Prostate gland (tissue), 2 donors: Measurements from ENCODE around the gene PPM1K. TPM values are rescaled to one million over a fixed set of nuclear protein-coding genes. Genes with fewer than 3 reads are reported as not detected.
A peak's percentile ranks its signal among the peaks of the same experiment; 100 is the strongest.

Source experiments
- DNase-seq: peaks from one replicate; pipeline ENCODE4 v3.0.0-alpha.2; 2019; ENCODE audit warnings: low spot score
- H3K27ac ChIP-seq, 2 donors: fragments of 200-600 bp; sonication (generic); 2 replicates each; pipeline ENCODE4 v1.5.1; 2017 to 2019
- H3K27me3 ChIP-seq: fragments of 200-600 bp; sonication (generic); replicated peaks from 2 replicates; pipeline ENCODE4 v1.5.1; 2019; ENCODE audit not compliant: insufficient read depth
- H3K36me3 ChIP-seq, 2 donors: fragments of 200-600 bp; sonication (generic); 1 replicate in 1 of 2; 2 replicates in 1 of 2; pipeline versions ENCODE4 v1.5.1 to v1.8.1; 2017 to 2019
- H3K4me1 ChIP-seq: fragments of 200-600 bp; sonication (generic); replicated peaks from 2 replicates; pipeline ENCODE4 v1.5.1; 2019
- H3K4me3 ChIP-seq, 2 donors: fragments of 200-600 bp; sonication (generic); 2 replicates each; pipeline ENCODE4 v1.5.1; 2017 to 2019
- H3K9me3 ChIP-seq: fragments of 200-600 bp; sonication (generic); 2 replicates; pipeline ENCODE4 v1.5.1; 2017
- POLR2A ChIP-seq: fragments of 450-650 bp; IDR thresholded peaks from one replicate; pipeline ENCODE4 v1.6.1; 2016; ENCODE audit warnings: antibody characterized with exemption, mild to moderate bottlenecking
- POLR2AphosphoS5 ChIP-seq: sonication (generic); formaldehyde crosslinking; IDR thresholded peaks from one replicate; pipeline ENCODE4 v1.6.1; 2017; ENCODE audit warnings: antibody characterized with exemption
- WGBS: methylation state at CpG from one replicate; pipeline ENCODE4 v1.1.5; 2018; 5-methylcytosine and 5-hydroxymethylcytosine counted together
- intact Hi-C: fragments of 100-400 bp; cut with DNase I; formaldehyde crosslinking; loops from one replicate; pipeline ENCODE4 v1.14.2; 2022
- total RNA-seq, 2 donors: library from RNA; depleted of rRNA; stranded (reverse); fragments of >200 nt; gene quantifications; one replicate each; pipeline ENCODE4 v1.1.0, GENCODE V29; 2016
- TF ChIP-seq, protein P1 (sequence below), 4 experiments: fragments of 200-600 bp in 2 of 4; fragments of 450-650 bp in 2 of 4; sonication (generic) in 2 of 4; IDR thresholded peaks; 1 replicate in 3 of 4; 2 replicates in 1 of 4; pipeline ENCODE4 v1.5.1; 2016 to 2019; ENCODE audit warnings: antibody characterized with exemption in 4 of 4, mild to moderate bottlenecking in 2 of 4, moderate library complexity in 2 of 4

PPM1K gene
- total RNA-seq, 2 donors from 2014 or later: 63.7 to 65.1 TPM

- WGBS: 89% methylated on average over 1 of the region's 1 CpG
- H3K9me3 ChIP-seq: no peaks in the 10 kb centered on the region
- TF ChIP-seq POLR2AphosphoS5 (no peak), POLR2A (no peak)
- TF ChIP-seq, protein P1, sequence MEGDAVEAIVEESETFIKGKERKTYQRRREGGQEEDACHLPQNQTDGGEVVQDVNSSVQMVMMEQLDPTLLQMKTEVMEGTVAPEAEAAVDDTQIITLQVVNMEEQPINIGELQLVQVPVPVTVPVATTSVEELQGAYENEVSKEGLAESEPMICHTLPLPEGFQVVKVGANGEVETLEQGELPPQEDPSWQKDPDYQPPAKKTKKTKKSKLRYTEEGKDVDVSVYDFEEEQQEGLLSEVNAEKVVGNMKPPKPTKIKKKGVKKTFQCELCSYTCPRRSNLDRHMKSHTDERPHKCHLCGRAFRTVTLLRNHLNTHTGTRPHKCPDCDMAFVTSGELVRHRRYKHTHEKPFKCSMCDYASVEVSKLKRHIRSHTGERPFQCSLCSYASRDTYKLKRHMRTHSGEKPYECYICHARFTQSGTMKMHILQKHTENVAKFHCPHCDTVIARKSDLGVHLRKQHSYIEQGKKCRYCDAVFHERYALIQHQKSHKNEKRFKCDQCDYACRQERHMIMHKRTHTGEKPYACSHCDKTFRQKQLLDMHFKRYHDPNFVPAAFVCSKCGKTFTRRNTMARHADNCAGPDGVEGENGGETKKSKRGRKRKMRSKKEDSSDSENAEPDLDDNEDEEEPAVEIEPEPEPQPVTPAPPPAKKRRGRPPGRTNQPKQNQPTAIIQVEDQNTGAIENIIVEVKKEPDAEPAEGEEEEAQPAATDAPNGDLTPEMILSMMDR (IDR thresholded peaks at IDR 0.05): no peak
- no peak overlapping the region for H3K27ac ChIP-seq
- no peaks in the 10 kb centered on the region for H3K27me3 ChIP-seq
- no peaks in the 10 kb centered on the region for H3K4me1 ChIP-seq
- H3K36me3 ChIP-seq: no peaks in the 10 kb centered on the region
- no peak overlapping the region for H3K4me3 ChIP-seq
- intact Hi-C loops: no loop called here
- DNase-seq: no peak
Observed at GRCh38 chr4:88242144-88242543, 42.2 kb downstream of the PPM1K start.

DNA sequence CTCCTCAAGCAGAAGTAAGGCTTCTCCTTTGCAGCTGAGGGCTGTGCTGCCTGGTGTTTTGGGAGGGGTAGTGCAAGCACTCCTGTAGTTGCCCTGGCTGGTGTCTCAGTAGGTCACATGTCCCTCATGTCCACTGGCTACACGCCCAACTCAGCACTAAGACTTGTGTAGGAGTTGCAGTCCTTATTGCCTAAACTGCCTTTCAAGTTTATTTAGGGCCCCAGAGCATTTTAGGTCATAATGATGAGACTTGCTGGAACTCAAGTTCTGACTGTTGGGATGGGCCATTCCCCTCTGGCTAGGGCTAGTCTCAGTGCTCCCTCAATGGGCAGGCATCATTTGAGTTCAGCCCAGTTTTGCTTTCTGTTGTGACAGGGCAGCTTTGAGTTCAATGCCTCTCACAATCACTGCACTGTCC lies 44.1 kb downstream of the PPM1K start:
- no peak overlapping the region for H3K4me3 ChIP-seq
- H3K9me3 ChIP-seq: no peaks in the 10 kb centered on the region
- DNase-seq: no peak
- WGBS: 95% methylated on average over 1 of the region's 1 CpG
- no peaks in the 10 kb centered on the region for H3K36me3 ChIP-seq
- no peak overlapping the region for H3K27ac ChIP-seq
- no peaks in the 10 kb centered on the region for H3K4me1 ChIP-seq
- intact Hi-C loops: no loop called here
- no peaks in the 10 kb centered on the region for H3K27me3 ChIP-seq
- TF ChIP-seq POLR2AphosphoS5: no peak
- TF ChIP-seq, protein P1 (IDR thresholded peaks at IDR 0.05): no peak
- TF ChIP-seq POLR2A: no peak

GRCh38 chr4:88230969-88231771 lies 53.2 kb downstream of the PPM1K start:
- intact Hi-C loops: no loop called here
- H3K36me3 ChIP-seq: no peaks in the 10 kb centered on the region
- no peak for DNase-seq
- WGBS: 43% methylated on average over 14 of the region's 14 CpGs
- H3K4me1 ChIP-seq: no peaks in the 10 kb centered on the region
- no peaks in the 10 kb centered on the region for H3K9me3 ChIP-seq
- H3K27me3 ChIP-seq: no peaks in the 10 kb centered on the region
- peak overlapping the region; percentile 7 to 11 for H3K4me3 ChIP-seq
- no peak overlapping the region for H3K27ac ChIP-seq
- TF ChIP-seq, protein P1 (IDR thresholded peaks at IDR 0.05): no peak
- TF ChIP-seq POLR2AphosphoS5 (no peak), POLR2A (no peak)

GRCh38 chr4:88230461-88230891 lies 53.9 kb downstream of the PPM1K start:
- Histone ChIP-seq H3K4me1 (no peaks in the 10 kb centered on the region), H3K9me3 (no peaks in the 10 kb centered on the region), H3K4me3 (no peak overlapping the region), H3K27ac (no peak overlapping the region), H3K27me3 (no peaks in the 10 kb centered on the region), H3K36me3 (no peaks in the 10 kb centered on the region)
- intact Hi-C loops: no loop called here
- no peak for DNase-seq
- no peak for TF ChIP-seq POLR2AphosphoS5
- no peak for TF ChIP-seq POLR2A
- TF ChIP-seq, protein P1 (IDR thresholded peaks at IDR 0.05): no peak
- 63% methylated on average over 1 of the region's 1 CpG for WGBS

- WGBS: 89% methylated on average over 2 of the region's 2 CpGs
- TF ChIP-seq POLR2AphosphoS5 (no peak), POLR2A (no peak)
- TF ChIP-seq, protein P1 (IDR thresholded peaks at IDR 0.05): no peak
- H3K27ac ChIP-seq: no peak overlapping the region
- no peak for DNase-seq
- no peaks in the 10 kb centered on the region for H3K27me3 ChIP-seq
- no peaks in the 10 kb centered on the region for H3K9me3 ChIP-seq
- intact Hi-C loops: loop anchor here (10.0 kb wide), 1 partner anchor 683 kb away; no protein-coding TSS in a partner anchor
- no peaks in the 10 kb centered on the region for H3K4me1 ChIP-seq
- no peak overlapping the region for H3K4me3 ChIP-seq
- no peaks in the 10 kb centered on the region for H3K36me3 ChIP-seq
Observed at GRCh38 chr4:88227734-88228133, 56.6 kb downstream of the PPM1K start.
